ENCODE results near the gene ZDHHC22. TPM values are rescaled to one million over a fixed set of nuclear protein-coding genes. Genes with fewer than 3 reads are reported as not detected.
A peak's percentile ranks its signal among the peaks of the same experiment; 100 is the strongest.

Gene ZDHHC22
- total and polyA plus RNA-seq, 2 of the 13 experiments (the other 11 are each of a cell fraction or from before 2014, with no cell fraction given) = not detected

GRCh38 chr14:77181603-77182437 lies 40.2 kb upstream of the ZDHHC22 start, which contains the start of gene TMEM63C:
Gene TMEM63C (plus strand): TSS chr14:77181798. CDS start chr14:77218814, 37,016 bp downstream.
- Histone ChIP-seq H3K9me3 (ENCODE audit: low read length) (no peaks in the 10 kb centered on the region), H3K79me2 (ENCODE audit: insufficient read depth, low read length) (no peaks in the 10 kb centered on the region), H3K9ac (ENCODE audit: insufficient read depth, low read depth, low read length) (no peak within 1 kb of the TSS), H2AFZ (ENCODE audit: low read length) (no peak within 1 kb of the TSS), H3K27ac (ENCODE audit: extremely low read length, insufficient read depth, low read length) (no peak within 1 kb of the TSS), H3K4me1 (ENCODE audit: insufficient read depth, low read length) (peaks cover 55% of the 10 kb centered on the region), H4K20me1 (ENCODE audit: insufficient read depth, low read length) (no peaks in the 10 kb centered on the region), H3K36me3 (replicated peaks in 1 of 2; ENCODE audit: control insufficient read depth in 1 of 2, insufficient read depth in 2 of 2, low read length in 2 of 2) (no peaks in the 10 kb centered on the region), H3K4me2 (ENCODE audit: low read depth, low read length) (peak within 1 kb of the TSS; percentile 85), H3K4me3 (replicated peaks in 1 of 3; ENCODE audit: insufficient read depth in 1 of 3, low read depth in 2 of 3, low read length in 3 of 3) (peak within 1 kb of the TSS; percentile 45 to 75 (median 50)), H3K27me3 (ENCODE audit: control insufficient read depth in 1 of 2, insufficient read depth in 2 of 2, low read length in 2 of 2) (peaks cover 4 to 23% of the 10 kb centered on the region in 2 experiments; a peak in 4 of 5 replicates)
- WGBS (ENCODE audit: low lambda C conversion rate) = no CpG with 5 or more reads among the region's 46 CpGs
- ChIA-PET POLR2A (no interaction called here), CTCF (ENCODE audit: low intra/inter-chr PET ratio, low total read pairs) (no interaction called here)
- peak; percentile 29 for DNase-seq (ENCODE audit: low spot score)
- BruUV-seq (replicated peaks) = no TSS peak
- in situ Hi-C loops (cut with HindIII; ENCODE audit: extremely low pct_ligation_motif_present, low pct_unique_long_range_greater_than_20kb) (no loop called here), intact Hi-C loops (cut with micrococcal nuclease; ENCODE audit: unreplicated experiment) (no loop called here)
- ATAC-seq = peak; percentile 75
- FAIRE-seq = no peak
- no peak for TF ChIP-seq NFATC3 (CRISPR knock-in tag; IDR thresholded peaks at IDR 0.05)
- TF ChIP-seq HNF4G (IDR thresholded peaks at IDR 0.05; ENCODE audit: borderline replicate concordance, low read depth, low read length) = no peak
- TF ChIP-seq HNF4G (CRISPR knock-in tag; IDR thresholded peaks at IDR 0.05; ENCODE audit: borderline replicate concordance, low read depth) = no peak
- 0 out of 2 replicates have a peak, but pooled peaks have one; percentile 36 for TF ChIP-seq MEIS2 (CRISPR knock-in tag; IDR thresholded peaks at IDR 0.05)
- no peak for TF ChIP-seq AFF4 (CRISPR knock-in tag; IDR thresholded peaks at IDR 0.05)
- no peak for TF ChIP-seq ETV6 (CRISPR knock-in tag; conservative IDR thresholded peaks at IDR 0.05)
- no peak for TF ChIP-seq BCL6 (CRISPR knock-in tag; IDR thresholded peaks at IDR 0.05)
- TF ChIP-seq ZNF589 (CRISPR knock-in tag; conservative IDR thresholded peaks at IDR 0.05) = no peak
- no peak for TF ChIP-seq ZNF572 (CRISPR knock-in tag; IDR thresholded peaks at IDR 0.05)
- no peak for TF ChIP-seq ZNF629 (CRISPR knock-in tag; conservative IDR thresholded peaks at IDR 0.05)
- no peak for TF ChIP-seq ZNF124 (CRISPR knock-in tag; IDR thresholded peaks at IDR 0.05)
- TF ChIP-seq IRX3 (CRISPR knock-in tag; IDR thresholded peaks at IDR 0.05; ENCODE audit: borderline replicate concordance, low read depth) = no peak
- TF ChIP-seq ZNF609 (CRISPR knock-in tag; IDR thresholded peaks at IDR 0.05; ENCODE audit: borderline replicate concordance) = 0 out of 2 replicates have a peak, but pooled peaks have one; percentile 33
- no peak for TF ChIP-seq DNMT3B (CRISPR knock-in tag; conservative IDR thresholded peaks at IDR 0.05)
- no peak for TF ChIP-seq ZNF720 (CRISPR knock-in tag; IDR thresholded peaks at IDR 0.05)

Data from HepG2 (cell line).